ENCODE data around the gene NEURL1B.

GRCh38 chr5:172671091-172671490 is 30.0 kb downstream of the NEURL1B start:
- TF ChIP-seq CTCF (IDR thresholded peaks at IDR 0.05) (no peak), EZH2 (IDR thresholded peaks at IDR 0.05; ENCODE audit: borderline replicate concordance, insufficient read depth, low read depth, low read length, poor library complexity, severe bottlenecking) (no peak)

Measured in B cell (primary cell).